Mucosa of descending colon (tissue), 3 donors: Measurements from ENCODE around the gene RTN4RL2. TPM values are rescaled to one million over a fixed set of nuclear protein-coding genes. Genes with fewer than 3 reads are reported as not detected.

Experiments
- ATAC-seq: fragments of 200-7000 bp; cut with Tn5 transposase; one replicate; pipeline ENCODE4 v1.9.1; 2020; ENCODE audit warnings: mild to moderate bottlenecking, moderate library complexity
- DNase-seq, 3 donors: peaks; one replicate each; pipeline ENCODE4 v3.0.0-alpha.2; 2020
- H3K36me3 ChIP-seq: fragments of 200-600 bp; one replicate; pipeline ENCODE4 v1.8.0; 2021; ENCODE audit warnings: low read depth, mild to moderate bottlenecking
- H3K4me1 ChIP-seq: fragments of 200-600 bp; one replicate; pipeline ENCODE4 v1.8.0; 2021; ENCODE audit warnings: low read depth, mild to moderate bottlenecking
- H3K4me3 ChIP-seq: fragments of 200-600 bp; one replicate; pipeline ENCODE4 v1.8.0; 2021; ENCODE audit warnings: mild to moderate bottlenecking
- H3K9me3 ChIP-seq: fragments of 200-600 bp; one replicate; pipeline ENCODE4 v1.8.0; 2021; ENCODE audit warnings: mild to moderate bottlenecking
- CTCF ChIP-seq: fragments of 200-600 bp; IDR thresholded peaks from one replicate; pipeline ENCODE4 v1.8.0; 2022; ENCODE audit warnings: antibody characterized with exemption, mild to moderate bottlenecking
- intact Hi-C, 2 donors: fragments of 100-400 bp; cut with DNase I in 1 of 2; cut with micrococcal nuclease in 1 of 2; formaldehyde crosslinking; loops; one replicate each; pipeline versions ENCODE4 v1.11.0 to v1.11.1; 2022; cut with DNase I, micrococcal nuclease
- total RNA-seq, 3 donors: library from RNA; stranded (reverse); fragmentation: NEBNext Ultra II Directional in 2 of 3; extraction: Animal tissue kit (Norgen Biotek cat#: 25700) in 2 of 3; gene quantifications; one replicate each; pipeline versions ENCODE4 v1.2.1 to v1.2.4, GENCODE V29; 2021 to 2023
- donor health status: DM: no; HTN: no; CAD: no; lungs with moderate emphysema.
- donor health status: DM: no; HTN: no; CAD: no.
- donor health status: DM: no; HTN: yes; CAD: no.

Gene RTN4RL2
- total RNA-seq, 3 donors from 2014 or later = 0.38 to 0.73 (median 0.48) TPM

- H3K4me1 ChIP-seq = peaks cover 11% of the 10 kb centered on the region
- H3K36me3 ChIP-seq = no peaks in the 10 kb centered on the region
- DNase-seq (no peak), ATAC-seq (no peak)
- TF ChIP-seq CTCF = no peak
- no peaks in the 10 kb centered on the region for H3K9me3 ChIP-seq
- intact Hi-C loops = no loop called here
- no peak overlapping the region for H3K4me3 ChIP-seq
These were observed 51.6 kb downstream of the RTN4RL2 start for GRCh38 chr11:57511741-57512430.

- ATAC-seq = no peak
- no peaks in the 10 kb centered on the region for H3K9me3 ChIP-seq
- intact Hi-C loops = no loop called here
- H3K36me3 ChIP-seq = no peaks in the 10 kb centered on the region
- no peak overlapping the region for H3K4me3 ChIP-seq
- no peak for DNase-seq
- peaks cover 11% of the 10 kb centered on the region for H3K4me1 ChIP-seq
- TF ChIP-seq CTCF = no peak
These were observed 52.5 kb downstream of the RTN4RL2 start for GRCh38 chr11:57512646-57513451.

GRCh38 chr11:57513452-57513795, 53.1 kb downstream of the RTN4RL2 start:
- ATAC-seq (no peak), DNase-seq (no peak)
- Histone ChIP-seq H3K4me3 (no peak overlapping the region), H3K4me1 (peaks cover 11% of the 10 kb centered on the region), H3K9me3 (no peaks in the 10 kb centered on the region), H3K36me3 (no peaks in the 10 kb centered on the region)
- intact Hi-C loops = no loop called here
- TF ChIP-seq CTCF = no peak

- intact Hi-C loops = no loop called here
- peak; percentile 63 to 72 (median 72) for DNase-seq
- Histone ChIP-seq H3K36me3 (no peaks in the 10 kb centered on the region), H3K4me1 (peaks cover 11% of the 10 kb centered on the region), H3K9me3 (no peaks in the 10 kb centered on the region), H3K4me3 (peak overlapping the region; percentile 50)
- TF ChIP-seq CTCF = no peak
- peak; percentile 84 for ATAC-seq
These were observed 53.7 kb downstream of the RTN4RL2 start for GRCh38 chr11:57513911-57514537.

GRCh38 chr11:57514538-57515331, 54.4 kb downstream of the RTN4RL2 start:
- Histone ChIP-seq H3K36me3 (no peaks in the 10 kb centered on the region), H3K4me1 (peaks cover 11% of the 10 kb centered on the region), H3K4me3 (peak overlapping the region; percentile 50), H3K9me3 (no peaks in the 10 kb centered on the region)
- intact Hi-C loops = no loop called here
- DNase-seq (peak; percentile 75 to 85 (median 81)), ATAC-seq (peak; percentile 79)
- TF ChIP-seq CTCF = no peak
